ENCODE measurements around the gene PCGF5. TPM values are rescaled to one million over a fixed set of nuclear protein-coding genes. Genes with fewer than 3 reads are reported as not detected.
"Not testable (repeated sequence)": the region's sequence is repeated elsewhere in the genome, so short reads cannot be mapped to it uniquely, and the experiment has no call there.

The PCGF5 gene
- total RNA-seq, 1 donor from 2014 or later: 39.8 TPM

DNA sequence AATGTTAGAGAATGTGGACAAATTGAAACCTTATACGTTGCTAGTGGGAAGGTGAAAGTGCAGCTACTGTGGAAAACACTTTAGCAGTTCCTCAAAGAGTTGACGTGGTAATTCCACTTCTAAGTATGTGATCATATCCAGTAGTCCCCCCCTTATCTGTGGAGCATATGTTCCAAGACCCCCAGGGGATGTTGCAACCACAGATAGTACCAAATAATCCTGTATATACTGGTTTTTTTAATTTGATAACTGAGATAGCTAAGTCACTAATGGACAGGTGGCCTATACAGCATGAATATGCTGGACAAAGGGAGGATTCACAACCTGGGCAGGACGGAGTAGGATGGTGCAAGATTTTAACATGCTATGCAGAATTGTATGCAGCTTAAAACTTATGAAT lies 36.8 kb downstream of the PCGF5 start:
- Histone ChIP-seq H3K27me3 (no peaks in the 10 kb centered on the region), H3K4me1 (no peaks in the 10 kb centered on the region), H3K36me3 (peaks cover 22 to 41% of the 10 kb centered on the region in 2 donors), H3K9me3 (no peaks in the 10 kb centered on the region), H3K4me3 (no peak overlapping the region), H3K27ac (no peak overlapping the region)
- TF ChIP-seq, protein P1, sequence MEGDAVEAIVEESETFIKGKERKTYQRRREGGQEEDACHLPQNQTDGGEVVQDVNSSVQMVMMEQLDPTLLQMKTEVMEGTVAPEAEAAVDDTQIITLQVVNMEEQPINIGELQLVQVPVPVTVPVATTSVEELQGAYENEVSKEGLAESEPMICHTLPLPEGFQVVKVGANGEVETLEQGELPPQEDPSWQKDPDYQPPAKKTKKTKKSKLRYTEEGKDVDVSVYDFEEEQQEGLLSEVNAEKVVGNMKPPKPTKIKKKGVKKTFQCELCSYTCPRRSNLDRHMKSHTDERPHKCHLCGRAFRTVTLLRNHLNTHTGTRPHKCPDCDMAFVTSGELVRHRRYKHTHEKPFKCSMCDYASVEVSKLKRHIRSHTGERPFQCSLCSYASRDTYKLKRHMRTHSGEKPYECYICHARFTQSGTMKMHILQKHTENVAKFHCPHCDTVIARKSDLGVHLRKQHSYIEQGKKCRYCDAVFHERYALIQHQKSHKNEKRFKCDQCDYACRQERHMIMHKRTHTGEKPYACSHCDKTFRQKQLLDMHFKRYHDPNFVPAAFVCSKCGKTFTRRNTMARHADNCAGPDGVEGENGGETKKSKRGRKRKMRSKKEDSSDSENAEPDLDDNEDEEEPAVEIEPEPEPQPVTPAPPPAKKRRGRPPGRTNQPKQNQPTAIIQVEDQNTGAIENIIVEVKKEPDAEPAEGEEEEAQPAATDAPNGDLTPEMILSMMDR (IDR thresholded peaks at IDR 0.05): no peak
- DNase-seq (ENCODE audit: low spot score in 2 of 2): no peak
- intact Hi-C loops (cut with DNase I): no loop called here

DNA sequence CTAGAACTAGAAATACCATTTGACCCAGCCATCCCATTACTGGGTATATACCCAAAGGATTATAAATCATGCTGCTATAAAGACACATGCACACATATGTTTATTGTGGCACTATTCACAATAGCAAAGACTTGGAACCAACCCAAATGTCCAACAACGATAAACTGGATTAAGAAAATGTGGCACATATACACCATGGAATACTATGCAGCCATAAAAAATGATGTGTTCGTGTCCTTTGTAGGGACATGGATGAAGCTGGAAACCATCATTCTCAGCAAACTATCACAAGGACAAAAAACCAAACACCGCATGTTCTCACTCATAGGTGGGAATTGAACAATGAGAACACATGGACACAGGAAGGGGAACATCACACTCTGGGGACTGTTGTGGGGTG lies 40.0 kb downstream of the PCGF5 start:
- intact Hi-C loops (cut with DNase I); H3K4me3 ChIP-seq; DNase-seq (ENCODE audit: low spot score in 2 of 2); H3K27ac ChIP-seq; H3K27me3 ChIP-seq; H3K4me1 ChIP-seq; H3K9me3 ChIP-seq: not testable (repeated sequence)
- peaks cover 13 to 31% of the 10 kb centered on the region in 2 donors for H3K36me3 ChIP-seq

DNA sequence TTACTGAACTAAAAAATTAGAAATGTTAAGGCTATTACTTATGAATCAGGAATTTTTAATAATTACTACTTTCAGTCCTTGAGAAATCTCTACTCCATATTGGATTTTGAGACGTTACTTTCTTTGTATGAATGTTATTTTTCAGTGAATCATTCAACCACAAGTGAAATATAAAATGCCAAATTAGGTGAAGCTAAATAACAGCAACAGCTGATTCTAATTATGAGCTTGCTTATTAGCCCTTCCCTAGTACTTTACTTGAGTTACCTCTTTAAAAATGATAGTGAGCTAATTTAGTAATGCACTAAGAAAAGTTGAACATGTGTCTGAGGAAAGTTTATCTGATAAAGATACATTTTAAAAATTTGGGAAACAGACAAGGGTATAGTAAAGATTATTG lies 51.4 kb downstream of the PCGF5 start:
- TF ChIP-seq, protein P1 (IDR thresholded peaks at IDR 0.05): no peak
- Histone ChIP-seq H3K27ac (no peak overlapping the region), H3K27me3 (no peaks in the 10 kb centered on the region), H3K4me1 (no peaks in the 10 kb centered on the region), H3K9me3 (no peaks in the 10 kb centered on the region), H3K4me3 (no peak overlapping the region), H3K36me3 (peaks cover 23 to 29% of the 10 kb centered on the region in 2 donors)
- intact Hi-C loops (cut with DNase I): no loop called here
- no peak for DNase-seq (ENCODE audit: low spot score in 2 of 2)

DNA sequence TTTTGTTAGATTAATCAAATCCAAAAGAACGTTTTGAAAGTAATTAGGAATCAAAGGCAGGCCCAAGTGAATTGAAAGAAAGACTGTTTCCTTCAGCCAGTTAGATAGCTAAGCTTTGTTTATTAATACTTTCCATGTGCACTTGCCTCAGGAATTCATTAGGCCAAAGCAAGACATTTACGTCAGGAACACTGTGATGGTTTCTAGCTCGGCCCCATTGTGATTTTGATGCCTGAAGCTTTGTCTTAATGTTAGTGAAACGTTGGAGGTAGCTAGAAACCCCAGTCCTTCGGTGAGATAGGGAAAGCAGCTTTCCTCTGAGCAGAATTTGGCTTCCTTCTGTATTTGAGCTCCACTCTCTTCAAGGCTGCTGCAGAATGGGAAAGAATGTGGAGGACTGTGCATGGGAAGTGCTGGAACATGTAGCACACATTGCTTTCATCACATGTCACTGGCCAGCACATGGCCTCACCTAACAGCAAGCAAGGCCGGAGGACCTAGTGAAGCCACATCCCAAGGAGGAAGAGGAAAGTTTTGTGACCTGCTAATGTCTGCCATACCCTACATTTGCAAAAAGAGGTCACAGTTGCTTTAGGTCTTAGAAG lies 64.1 kb downstream of the PCGF5 start:
- no peaks in the 10 kb centered on the region for H3K27me3 ChIP-seq
- TF ChIP-seq, protein P1 (IDR thresholded peaks at IDR 0.05): no peak
- no peak for DNase-seq (ENCODE audit: low spot score in 2 of 2)
- H3K9me3 ChIP-seq: no peaks in the 10 kb centered on the region
- intact Hi-C loops (cut with DNase I): no loop called here
- no peak overlapping the region for H3K4me3 ChIP-seq
- H3K4me1 ChIP-seq: peaks cover 0 to 6% of the 10 kb centered on the region in 2 donors
- no peak overlapping the region for H3K27ac ChIP-seq
- H3K36me3 ChIP-seq: peaks cover 6 to 11% of the 10 kb centered on the region in 2 donors

DNA sequence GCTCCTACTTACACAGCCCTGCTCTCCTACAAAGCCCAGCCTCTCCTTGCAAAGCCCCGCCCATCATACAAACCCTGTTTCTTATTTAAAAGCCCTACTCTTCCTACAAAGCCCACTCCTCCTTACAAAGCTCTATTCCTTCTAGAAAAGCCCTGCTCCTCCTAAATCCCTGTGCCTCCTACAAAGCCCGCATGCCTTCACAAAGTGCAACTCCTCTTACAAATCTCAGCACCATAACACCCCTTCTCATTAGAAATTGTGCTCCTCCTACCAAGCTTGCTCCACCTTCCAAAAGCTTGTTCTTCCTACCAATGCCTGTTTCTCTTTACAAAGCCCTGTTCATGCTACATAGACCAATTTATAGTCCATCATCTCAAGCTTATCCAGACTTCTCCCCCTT lies 66.1 kb downstream of the PCGF5 start:
- peaks cover 0 to 6% of the 10 kb centered on the region in 2 donors for H3K4me1 ChIP-seq

DNA sequence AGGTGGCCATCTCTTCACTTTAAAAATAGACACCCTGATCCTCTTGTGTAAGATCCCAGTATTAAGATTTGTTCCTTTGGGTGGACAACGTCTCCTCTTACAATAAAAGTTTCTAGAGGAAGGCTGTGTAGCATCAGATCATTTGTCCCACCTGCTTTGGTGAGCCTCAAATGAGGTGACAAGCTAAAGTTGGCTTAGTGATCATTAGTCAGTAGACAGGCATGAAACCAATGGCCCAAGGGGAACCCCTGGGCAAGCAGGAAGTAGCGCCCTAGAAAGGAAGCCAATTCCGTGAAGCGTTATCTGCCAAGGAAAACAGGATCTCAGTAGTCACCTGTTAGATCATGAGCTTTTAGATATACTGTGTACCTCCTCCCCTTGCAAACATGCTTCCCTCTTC lies 66.8 kb downstream of the PCGF5 start:
- TF ChIP-seq, protein P1 (IDR thresholded peaks at IDR 0.05): no peak
- Histone ChIP-seq H3K4me3 (no peak overlapping the region), H3K27ac (peak overlapping the region; percentile 3 to 23), H3K4me1 (peaks cover 0 to 6% of the 10 kb centered on the region in 2 donors), H3K36me3 (peaks cover 0 to 2% of the 10 kb centered on the region in 2 donors), H3K9me3 (no peaks in the 10 kb centered on the region), H3K27me3 (no peaks in the 10 kb centered on the region)
- intact Hi-C loops (cut with DNase I): no loop called here
- DNase-seq (ENCODE audit: low spot score in 2 of 2): no peak

More for the DNA sequence above, 66.1 kb downstream of the PCGF5 start:
- TF ChIP-seq, protein P1 (IDR thresholded peaks at IDR 0.05): no peak
- intact Hi-C loops (cut with DNase I): no loop called here
- Histone ChIP-seq H3K36me3 (peaks cover 5 to 10% of the 10 kb centered on the region in 2 donors), H3K9me3 (no peaks in the 10 kb centered on the region), H3K27me3 (no peaks in the 10 kb centered on the region), H3K27ac (peak overlapping the region in 1 of 2 donors; percentile 23), H3K4me3 (no peak overlapping the region)
- DNase-seq (ENCODE audit: low spot score in 2 of 2): no peak
